Left ventricle myocardium inferior (tissue), 1 donor: ENCODE measurements around the gene DAB2IP. TPM values are rescaled to one million over a fixed set of nuclear protein-coding genes. Genes with fewer than 3 reads are reported as not detected.

Experiments used
- DNase-seq: peaks from one replicate; pipeline ENCODE4 v3.0.0-alpha.2; 2020
- H3K27ac ChIP-seq: fragments of 200-600 bp; replicated peaks from 2 replicates; pipeline ENCODE4 v1.8.0; 2021
- H3K27me3 ChIP-seq: fragments of 200-600 bp; 2 replicates; pipeline ENCODE4 v1.8.0; 2021; ENCODE audit warnings: low read depth
- H3K36me3 ChIP-seq: fragments of 200-600 bp; 2 replicates; pipeline ENCODE4 v1.8.0; 2021
- H3K4me1 ChIP-seq: fragments of 200-600 bp; 2 replicates; pipeline ENCODE4 v1.8.0; 2021
- H3K4me3 ChIP-seq: fragments of 200-600 bp; 2 replicates; pipeline ENCODE4 v1.8.0; 2021; ENCODE audit warnings: mild to moderate bottlenecking, moderate library complexity
- H3K9me3 ChIP-seq: fragments of 200-600 bp; replicated peaks from 2 replicates; pipeline ENCODE4 v1.8.0; 2021
- CTCF ChIP-seq: fragments of 200-600 bp; IDR thresholded peaks from 2 replicates; pipeline ENCODE4 v1.8.0; 2021; ENCODE audit warnings: antibody characterized with exemption, mild to moderate bottlenecking, borderline replicate concordance
- intact Hi-C: fragments of 100-400 bp; cut with micrococcal nuclease; formaldehyde crosslinking; loops from one replicate; pipeline ENCODE4 v1.11.0; 2022
- total RNA-seq: library from RNA; stranded (reverse); fragmentation: NEBNext Ultra II Directional; extraction: Animal tissue kit (Norgen Biotek cat#: 25700); gene quantifications from one replicate; pipeline ENCODE4 v1.2.1, GENCODE V29; 2021
- donor health status: DM: no; HTN: yes; CAD: no; lungs with severe emphysema.

The DAB2IP gene
- total RNA-seq, 1 donor from 2014 or later: 50.7 TPM

DNA sequence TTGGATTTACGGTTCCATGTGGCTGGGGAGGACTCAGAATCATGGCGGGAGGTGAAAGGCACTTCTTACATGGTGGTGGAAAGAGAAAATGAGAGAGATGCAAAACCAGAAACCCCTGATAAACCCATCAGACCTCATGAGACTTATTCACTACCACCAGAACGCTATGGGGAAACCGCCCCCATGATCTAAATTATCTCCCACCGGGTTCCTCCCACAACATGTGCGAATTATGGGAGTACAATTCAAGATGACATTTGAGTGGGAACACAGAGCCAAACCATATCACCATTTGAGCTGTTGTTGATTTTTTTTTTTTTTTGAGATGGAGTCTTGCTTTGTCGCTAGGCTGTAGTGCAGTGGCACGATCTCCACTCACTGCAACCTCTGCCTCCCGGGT is 16.5 kb downstream of the DAB2IP start:
- intact Hi-C loops: no loop called here

GRCh38 chr9:121670431-121670830 is 19.0 kb downstream of the DAB2IP start:
- Histone ChIP-seq H3K9me3 (peaks cover 7% of the 10 kb centered on the region), H3K36me3 (peaks cover 13% of the 10 kb centered on the region), H3K4me1 (peaks cover 81% of the 10 kb centered on the region), H3K4me3 (no peak overlapping the region), H3K27me3 (no peaks in the 10 kb centered on the region), H3K27ac (peak overlapping the region; percentile 18)
- TF ChIP-seq CTCF: no peak
- intact Hi-C loops: no loop called here
- no peak for DNase-seq

More for the DNA sequence above, 16.5 kb downstream of the DAB2IP start:
- Histone ChIP-seq H3K9me3 (peaks cover 7% of the 10 kb centered on the region), H3K4me3 (no peak overlapping the region), H3K4me1 (peaks cover 76% of the 10 kb centered on the region), H3K27ac (no peak overlapping the region), H3K36me3 (peaks cover 13% of the 10 kb centered on the region), H3K27me3 (no peaks in the 10 kb centered on the region)
- no peak for TF ChIP-seq CTCF
- no peak for DNase-seq

DNA sequence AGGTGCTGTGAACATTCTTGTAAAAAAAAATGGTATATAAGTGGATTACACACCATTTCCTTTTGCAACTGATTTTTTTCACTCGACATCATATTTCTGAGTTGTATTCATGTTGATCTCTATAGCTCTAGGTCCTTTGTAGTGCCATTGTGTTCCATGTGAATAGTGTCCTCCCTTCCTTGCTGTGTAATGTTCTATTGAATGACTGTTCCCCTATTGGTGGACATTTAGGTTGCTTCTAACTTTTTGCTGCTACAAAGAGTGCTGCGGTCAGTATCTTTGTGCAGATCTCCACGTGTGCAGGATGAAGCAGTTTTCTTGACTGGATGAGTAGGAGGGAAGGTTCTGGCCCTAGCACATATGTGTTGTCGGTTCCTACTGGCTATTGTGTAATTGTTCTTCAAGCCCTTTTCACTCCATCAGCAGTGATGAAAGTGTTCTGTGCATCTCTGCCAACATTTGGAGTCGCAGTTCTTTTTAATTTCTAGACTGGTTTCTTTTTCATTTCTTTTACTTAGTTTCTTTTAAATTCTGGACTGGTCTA is 20.2 kb downstream of the DAB2IP start:
- intact Hi-C loops: no loop called here
- Histone ChIP-seq H3K4me3 (no peak overlapping the region), H3K27ac (peak overlapping the region; percentile 60), H3K9me3 (peaks cover 7% of the 10 kb centered on the region), H3K27me3 (no peaks in the 10 kb centered on the region), H3K36me3 (peaks cover 13% of the 10 kb centered on the region), H3K4me1 (peaks cover 84% of the 10 kb centered on the region)
- no peak for TF ChIP-seq CTCF
- DNase-seq: no peak

- Histone ChIP-seq H3K27ac (peak overlapping the region; percentile 60), H3K9me3 (peaks cover 7% of the 10 kb centered on the region), H3K27me3 (no peaks in the 10 kb centered on the region), H3K36me3 (peaks cover 13% of the 10 kb centered on the region), H3K4me1 (peaks cover 90% of the 10 kb centered on the region), H3K4me3 (no peak overlapping the region)
- TF ChIP-seq CTCF: no peak
- intact Hi-C loops: no loop called here
- DNase-seq: no peak
Measured at GRCh38 chr9:121672213-121672612, 20.8 kb downstream of the DAB2IP start.

DNA sequence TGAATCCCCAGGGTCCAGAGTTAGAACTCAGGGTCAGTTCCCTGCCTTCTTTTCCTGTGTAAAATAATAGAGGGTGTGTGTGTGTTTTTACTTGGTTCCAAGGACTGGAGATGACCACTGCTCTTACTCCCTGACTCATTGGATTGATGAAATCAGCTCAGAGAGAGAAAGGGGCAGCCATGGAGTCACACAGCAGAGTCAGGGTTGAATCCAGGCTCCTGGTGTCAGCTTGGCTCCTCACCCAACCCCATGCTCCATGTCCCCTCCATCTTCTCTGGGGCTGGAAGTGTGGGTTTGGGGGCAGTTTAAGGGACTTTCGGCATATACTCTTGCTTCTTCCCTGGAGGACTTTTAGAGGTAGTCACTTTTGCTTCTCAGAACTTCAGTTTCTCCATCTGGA is 21.6 kb downstream of the DAB2IP start:
- no peak overlapping the region for H3K4me3 ChIP-seq
- H3K9me3 ChIP-seq: peaks cover 7% of the 10 kb centered on the region
- DNase-seq: no peak
- H3K36me3 ChIP-seq: peaks cover 13% of the 10 kb centered on the region
- no peak for TF ChIP-seq CTCF
- no peaks in the 10 kb centered on the region for H3K27me3 ChIP-seq
- H3K4me1 ChIP-seq: peaks cover 93% of the 10 kb centered on the region
- H3K27ac ChIP-seq: peak overlapping the region; percentile 20
- intact Hi-C loops: no loop called here
